Endothelial cell of umbilical vein (primary cell): ENCODE results near the gene FRK. TPM values are rescaled to one million over a fixed set of nuclear protein-coding genes. Genes with fewer than 3 reads are reported as not detected.

Source experiments
- BruUV-seq: library from RNA; stranded (reverse); fragments of 400-500 nt; replicated peaks from 2 replicates; lab custom pipeline; 2021; lab: Mats Ljungman, UMichigan
- CTCF ChIA-PET: fragments of 300-600, 350-600 bp; sonication (Branson Sonifier 250); formaldehyde crosslinking; loops from one replicate; lab custom pipeline; 2021; ENCODE audit warnings: antibody characterized with exemption, inconsistent platforms; lab: Charles Lee
- POLR2A ChIA-PET: fragments of 300-600, 350-600 bp; sonication (Branson Sonifier 250); formaldehyde crosslinking; loops from one replicate; lab custom pipeline; 2021; ENCODE audit warnings: antibody characterized with exemption, inconsistent platforms; lab: Charles Lee
- DNase-seq: peaks from one replicate; pipeline ENCODE4 v3.0.0-alpha.2; 2011; ENCODE audit warnings: low read depth, low spot score
- FAIRE-seq: peaks from 2 replicates; lab custom pipeline; 2011; peaks lifted over from hg19 to GRCh38; lab: Jason Lieb, UNC
- H2AFZ ChIP-seq: 2 replicates; pipeline ENCODE4 v1.6.0; 2012; ENCODE audit warnings: low read depth, low read length, control low read depth, inconsistent platforms
- H3K27ac ChIP-seq: 2 replicates; pipeline ENCODE4 v1.5.1; 2011; ENCODE audit warnings: low read depth, mild to moderate bottlenecking, control low read depth, low read length, moderate library complexity; ENCODE audit not compliant: insufficient read depth
- H3K27me3 ChIP-seq, 2 experiments: 2 replicates each; pipeline versions ENCODE4 v1.6.0 to v1.6.1; 2011; ENCODE audit warnings: low read length in 2 of 2, mixed read lengths in 1 of 2; ENCODE audit not compliant: control insufficient read depth in 2 of 2, insufficient read depth in 2 of 2
- H3K36me3 ChIP-seq, 2 experiments: 2 replicates in 1 of 2; 3 replicates in 1 of 2; pipeline ENCODE4 v1.5.1; 2011; ENCODE audit warnings: low read length in 2 of 2, mild to moderate bottlenecking in 1 of 2, moderate library complexity in 1 of 2; ENCODE audit not compliant: control insufficient read depth in 2 of 2, insufficient read depth in 2 of 2; ENCODE audit errors: extremely low read depth in 1 of 2
- H3K4me1 ChIP-seq: 3 replicates; pipeline ENCODE4 v1.5.1; 2011; ENCODE audit warnings: mild to moderate bottlenecking, low read length; ENCODE audit not compliant: control insufficient read depth, insufficient read depth; ENCODE audit errors: extremely low read depth
- H3K4me2 ChIP-seq: 2 replicates; pipeline ENCODE4 v1.6.1; 2011; ENCODE audit warnings: low read length, control low read depth, mixed read lengths; ENCODE audit not compliant: insufficient read depth
- H3K4me3 ChIP-seq, 3 experiments: fragments of 200-600 bp in 1 of 3; sonication (generic), shearing (Covaris generic) in 1 of 3; replicated peaks in 1 of 3; 2 replicates each; pipeline ENCODE4 v1.5.1; 2011 to 2016; ENCODE audit warnings: control low read depth in 3 of 3, low read length in 3 of 3, mild to moderate bottlenecking in 2 of 3, inconsistent platforms in 1 of 3, low read depth in 1 of 3, moderate library complexity in 1 of 3; ENCODE audit not compliant: insufficient read depth in 1 of 3
- H3K79me2 ChIP-seq: 2 replicates; pipeline ENCODE4 v1.6.0; 2012; ENCODE audit warnings: low read length, inconsistent platforms; ENCODE audit not compliant: control insufficient read depth, insufficient read depth
- H3K9ac ChIP-seq: replicated peaks from 2 replicates; pipeline ENCODE3; 2011; ENCODE audit warnings: low read length, control low read depth; ENCODE audit not compliant: insufficient read depth; ENCODE audit errors: extremely low read depth
- H3K9me1 ChIP-seq: replicated peaks from 3 replicates; pipeline ENCODE4 v1.6.0; 2011; ENCODE audit warnings: mild to moderate bottlenecking, low read length; ENCODE audit not compliant: control insufficient read depth, insufficient read depth; ENCODE audit errors: extremely low read depth
- H3K9me3 ChIP-seq: replicated peaks from 2 replicates; pipeline ENCODE4 v1.5.1; 2012; ENCODE audit warnings: low read length, inconsistent platforms; ENCODE audit not compliant: control insufficient read depth, insufficient read depth
- H4K20me1 ChIP-seq: replicated peaks from 2 replicates; pipeline ENCODE3; 2011; ENCODE audit warnings: mild to moderate bottlenecking, low read length; ENCODE audit not compliant: control insufficient read depth, insufficient read depth; ENCODE audit errors: extremely low read depth
- EZH2 ChIP-seq: IDR thresholded peaks from 2 replicates; pipeline ENCODE4 v1.6.1; 2012; ENCODE audit warnings: borderline replicate concordance, low read depth, mild to moderate bottlenecking, moderate library complexity, low read length, inconsistent platforms; ENCODE audit not compliant: severe bottlenecking
- FOS ChIP-seq: IDR thresholded peaks from 2 replicates; pipeline ENCODE4 v1.6.1; 2011; ENCODE audit warnings: mild to moderate bottlenecking, low read length, moderate library complexity, borderline replicate concordance; ENCODE audit not compliant: insufficient read depth
- GATA2 ChIP-seq: IDR thresholded peaks from 2 replicates; pipeline ENCODE4 v1.7.0; 2011; ENCODE audit warnings: low read depth, mild to moderate bottlenecking, moderate library complexity, mixed read lengths, low read length; ENCODE audit not compliant: insufficient read length, insufficient read depth
- JUN ChIP-seq: IDR thresholded peaks from 2 replicates; pipeline ENCODE4 v1.6.1; 2011; ENCODE audit warnings: borderline replicate concordance, low read depth; ENCODE audit not compliant: insufficient read length, insufficient read depth
- MYC ChIP-seq: IDR thresholded peaks from one replicate; pipeline ENCODE4 v1.6.1; 2011; ENCODE audit warnings: mild to moderate bottlenecking, low read depth, low read length
- POLR2A ChIP-seq: IDR thresholded peaks from 2 replicates; pipeline ENCODE4 v1.6.1; 2012; ENCODE audit warnings: low read depth, mild to moderate bottlenecking, control low read depth, low read length
- POLR2AphosphoS5 ChIP-seq: IDR thresholded peaks from 2 replicates; pipeline ENCODE4 v1.6.1; 2012; ENCODE audit warnings: low read depth, mild to moderate bottlenecking, control low read depth, low read length, moderate library complexity; ENCODE audit not compliant: insufficient read depth
- dilution Hi-C: fragments of 300-500 bp; cut with MboI; formaldehyde crosslinking; loops from one replicate; pipeline ENCODE4 v1.15.0; 2019; ENCODE audit warnings: low sequenced_read_pairs; ENCODE audit not compliant: extremely low pct_ligation_motif_present
- intact Hi-C: fragments of 100-400 bp; cut with micrococcal nuclease; formaldehyde crosslinking; loops from one replicate; pipeline ENCODE4 v1.10.0; 2022
- polyA plus RNA-seq, 4 experiments: library from polyadenylated mRNA; depleted of rRNA in 3 of 4; stranded (reverse) in 3 of 4; unstranded in 1 of 4; fragments of >200 nt; gene quantifications; 2 replicates each; pipeline versions ENCODE4 v1.2.1 to v1.2.3, GENCODE V29; 2011 to 2012; ENCODE audit warnings: missing spikeins in 1 of 4
- total RNA-seq: library from RNA; stranded (reverse); gene quantifications from 2 replicates; pipeline ENCODE4 v1.2.3, GENCODE V29; 2021
- TF ChIP-seq, protein P1 (sequence below): IDR thresholded peaks from 2 replicates; pipeline ENCODE4 v1.6.1; 2011; ENCODE audit not compliant: insufficient read depth, insufficient read length
- TF ChIP-seq, protein P2 (sequence below), 2 donors: IDR thresholded peaks; 1 replicate in 1 of 2; 2 replicates in 1 of 2; pipeline ENCODE4 v1.5.1; 2011; ENCODE audit warnings: low read length in 2 of 2, mild to moderate bottlenecking in 2 of 2, moderate library complexity in 2 of 2, control low read depth in 1 of 2, inconsistent platforms in 1 of 2, low read depth in 1 of 2; ENCODE audit not compliant: insufficient read depth in 1 of 2; ENCODE audit errors: extremely low read depth in 1 of 2

The FRK gene
- total and polyA plus RNA-seq, 2 donors (not counting 3 experiments of a cell fraction or from before 2014, with no cell fraction given) = 0.01 TPM; not detected in 1

DNA sequence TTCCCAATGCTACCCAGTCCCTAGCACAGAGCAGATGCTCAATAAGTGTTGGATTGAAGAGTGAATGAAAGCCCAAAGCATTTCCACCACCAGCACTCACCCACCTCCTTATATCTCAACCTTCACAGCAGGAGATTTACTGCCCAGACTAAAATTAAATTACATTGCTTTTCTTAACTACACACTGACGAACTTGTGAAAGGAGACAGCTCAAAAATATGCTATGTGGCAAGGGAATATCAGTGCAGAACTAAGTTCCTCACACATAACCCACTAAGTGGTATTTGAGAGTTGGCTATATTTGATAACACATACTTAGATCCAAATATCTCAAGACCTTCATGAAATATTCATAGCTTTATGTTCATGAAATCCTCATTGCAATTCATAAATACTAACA, 137.7 kb downstream of the FRK start:
- CTCF ChIA-PET = no interaction called here
- H3K4me3 ChIP-seq = no peak overlapping the region
- DNase-seq (no peak), FAIRE-seq (no peak)
- BruUV-seq = no TSS peak
- H3K4me1 ChIP-seq = no peaks in the 10 kb centered on the region
- no peaks in the 10 kb centered on the region for H3K9me3 ChIP-seq
- H4K20me1 ChIP-seq = no peaks in the 10 kb centered on the region
- POLR2A ChIA-PET = no interaction called here
- no peaks in the 10 kb centered on the region for H3K36me3 ChIP-seq
- H3K27me3 ChIP-seq = no peaks in the 10 kb centered on the region
- H3K27ac ChIP-seq = no peak overlapping the region
- no peaks in the 10 kb centered on the region for H3K9me1 ChIP-seq
- intact Hi-C loops = no loop called here
- dilution Hi-C loops = no loop called here
- no peak for TF ChIP-seq POLR2A
- no peak for TF ChIP-seq JUN
- TF ChIP-seq, protein P1, sequence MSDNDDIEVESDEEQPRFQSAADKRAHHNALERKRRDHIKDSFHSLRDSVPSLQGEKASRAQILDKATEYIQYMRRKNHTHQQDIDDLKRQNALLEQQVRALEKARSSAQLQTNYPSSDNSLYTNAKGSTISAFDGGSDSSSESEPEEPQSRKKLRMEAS = no peak
- no peak for TF ChIP-seq GATA2
- no peak for TF ChIP-seq POLR2AphosphoS5
- TF ChIP-seq FOS = no peak
- TF ChIP-seq EZH2 = no peak
- TF ChIP-seq MYC = no peak
- TF ChIP-seq, protein P2, sequence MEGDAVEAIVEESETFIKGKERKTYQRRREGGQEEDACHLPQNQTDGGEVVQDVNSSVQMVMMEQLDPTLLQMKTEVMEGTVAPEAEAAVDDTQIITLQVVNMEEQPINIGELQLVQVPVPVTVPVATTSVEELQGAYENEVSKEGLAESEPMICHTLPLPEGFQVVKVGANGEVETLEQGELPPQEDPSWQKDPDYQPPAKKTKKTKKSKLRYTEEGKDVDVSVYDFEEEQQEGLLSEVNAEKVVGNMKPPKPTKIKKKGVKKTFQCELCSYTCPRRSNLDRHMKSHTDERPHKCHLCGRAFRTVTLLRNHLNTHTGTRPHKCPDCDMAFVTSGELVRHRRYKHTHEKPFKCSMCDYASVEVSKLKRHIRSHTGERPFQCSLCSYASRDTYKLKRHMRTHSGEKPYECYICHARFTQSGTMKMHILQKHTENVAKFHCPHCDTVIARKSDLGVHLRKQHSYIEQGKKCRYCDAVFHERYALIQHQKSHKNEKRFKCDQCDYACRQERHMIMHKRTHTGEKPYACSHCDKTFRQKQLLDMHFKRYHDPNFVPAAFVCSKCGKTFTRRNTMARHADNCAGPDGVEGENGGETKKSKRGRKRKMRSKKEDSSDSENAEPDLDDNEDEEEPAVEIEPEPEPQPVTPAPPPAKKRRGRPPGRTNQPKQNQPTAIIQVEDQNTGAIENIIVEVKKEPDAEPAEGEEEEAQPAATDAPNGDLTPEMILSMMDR (IDR thresholded peaks at IDR 0.05; ENCODE audit: extremely low read depth in 1 of 2, insufficient read depth in 1 of 2, low read depth in 1 of 2, low read length in 2 of 2) = no peak
- no peaks in the 10 kb centered on the region for H3K79me2 ChIP-seq
- H3K4me2 ChIP-seq = no peak overlapping the region
- no peak overlapping the region for H2AFZ ChIP-seq
- no peak overlapping the region for H3K9ac ChIP-seq
